LNCAP (cell line): Measurements from ENCODE around the gene TRPC4.

Experiments
- TF ChIP-seq, protein P1 (sequence below): fragments of 450-650 bp; IDR thresholded peaks from 2 replicates; pipeline ENCODE4 v1.5.1; 2017; ENCODE audit warnings: mild to moderate bottlenecking

TRPC4 gene

DNA sequence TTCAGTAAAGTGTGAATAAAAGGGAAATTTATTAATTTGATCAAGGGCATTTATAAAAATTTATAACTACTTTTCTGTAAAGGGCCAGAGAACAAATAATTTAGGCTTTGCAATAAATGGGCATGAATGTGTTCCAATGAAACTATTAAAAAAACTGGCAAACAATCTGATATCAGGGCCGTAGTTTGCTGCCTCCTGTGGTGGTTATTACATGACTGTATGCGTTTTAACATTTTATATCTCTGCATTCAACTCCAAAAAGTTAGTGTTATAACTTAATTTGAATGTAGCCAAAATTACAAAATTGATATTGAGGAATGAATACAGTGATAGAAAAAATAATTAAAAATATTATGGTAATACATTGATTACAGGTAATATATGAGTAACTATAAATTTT lies 190.5 kb downstream of the TRPC4 start:
- TF ChIP-seq, protein P1, sequence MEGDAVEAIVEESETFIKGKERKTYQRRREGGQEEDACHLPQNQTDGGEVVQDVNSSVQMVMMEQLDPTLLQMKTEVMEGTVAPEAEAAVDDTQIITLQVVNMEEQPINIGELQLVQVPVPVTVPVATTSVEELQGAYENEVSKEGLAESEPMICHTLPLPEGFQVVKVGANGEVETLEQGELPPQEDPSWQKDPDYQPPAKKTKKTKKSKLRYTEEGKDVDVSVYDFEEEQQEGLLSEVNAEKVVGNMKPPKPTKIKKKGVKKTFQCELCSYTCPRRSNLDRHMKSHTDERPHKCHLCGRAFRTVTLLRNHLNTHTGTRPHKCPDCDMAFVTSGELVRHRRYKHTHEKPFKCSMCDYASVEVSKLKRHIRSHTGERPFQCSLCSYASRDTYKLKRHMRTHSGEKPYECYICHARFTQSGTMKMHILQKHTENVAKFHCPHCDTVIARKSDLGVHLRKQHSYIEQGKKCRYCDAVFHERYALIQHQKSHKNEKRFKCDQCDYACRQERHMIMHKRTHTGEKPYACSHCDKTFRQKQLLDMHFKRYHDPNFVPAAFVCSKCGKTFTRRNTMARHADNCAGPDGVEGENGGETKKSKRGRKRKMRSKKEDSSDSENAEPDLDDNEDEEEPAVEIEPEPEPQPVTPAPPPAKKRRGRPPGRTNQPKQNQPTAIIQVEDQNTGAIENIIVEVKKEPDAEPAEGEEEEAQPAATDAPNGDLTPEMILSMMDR: no peak

DNA sequence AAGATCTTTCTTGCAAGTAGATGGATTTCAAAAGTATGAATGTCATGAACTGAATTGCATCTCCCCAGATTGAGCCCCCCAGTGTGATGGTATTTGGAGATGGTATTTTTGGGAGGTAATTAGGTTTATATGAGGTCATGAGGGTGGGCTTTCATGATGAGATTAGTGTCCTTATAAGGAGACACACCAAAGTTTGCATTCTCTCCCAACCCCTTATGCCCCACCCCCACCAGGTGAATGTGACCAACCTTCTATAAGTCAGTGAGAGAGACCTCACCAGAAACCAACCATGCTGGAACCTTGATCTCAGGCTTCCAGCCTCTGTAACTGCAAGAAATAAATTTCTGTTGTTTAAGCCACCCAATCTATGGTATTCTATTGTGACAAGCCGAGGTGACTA lies 199.7 kb downstream of the TRPC4 start:
- TF ChIP-seq, protein P1: no peak

DNA sequence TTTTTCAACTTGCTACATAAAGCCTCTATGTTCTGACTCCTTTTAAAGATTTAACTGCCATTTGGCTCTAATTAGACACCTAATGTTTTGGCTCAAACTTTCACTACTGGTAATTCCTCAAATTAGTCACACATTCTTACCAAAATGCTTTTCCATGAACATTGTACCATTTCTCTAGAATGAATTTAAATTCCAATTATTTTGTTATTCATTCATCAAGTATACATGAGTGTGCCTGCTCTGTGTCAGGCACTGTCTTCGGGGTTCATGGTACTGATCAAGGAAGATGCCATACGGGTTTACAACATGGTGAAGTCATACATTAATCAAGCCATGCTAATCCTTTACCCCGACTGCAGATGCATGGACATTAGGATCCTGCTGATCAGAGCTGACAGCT lies 201.9 kb downstream of the TRPC4 start:
- TF ChIP-seq, protein P1: no peak

DNA sequence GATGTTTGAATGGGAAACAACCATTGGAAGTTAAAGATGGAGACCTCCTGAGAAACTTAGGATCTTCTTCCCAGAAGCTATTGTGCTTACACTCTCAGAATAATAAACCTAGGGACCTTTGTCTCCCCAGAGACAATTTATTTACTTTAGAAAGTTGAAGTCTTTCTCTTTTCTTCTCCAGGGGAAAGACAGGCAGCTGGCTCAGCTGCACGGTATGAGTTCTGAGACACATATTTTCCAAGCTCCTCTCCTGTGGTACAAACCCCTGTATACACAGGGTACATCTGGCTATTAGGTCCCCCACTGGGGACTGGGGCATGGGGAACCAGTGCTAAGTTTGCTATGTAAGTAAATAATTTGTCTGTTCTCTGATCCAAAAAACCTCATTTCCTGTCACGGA lies 203.5 kb downstream of the TRPC4 start:
- TF ChIP-seq, protein P1: no peak

DNA sequence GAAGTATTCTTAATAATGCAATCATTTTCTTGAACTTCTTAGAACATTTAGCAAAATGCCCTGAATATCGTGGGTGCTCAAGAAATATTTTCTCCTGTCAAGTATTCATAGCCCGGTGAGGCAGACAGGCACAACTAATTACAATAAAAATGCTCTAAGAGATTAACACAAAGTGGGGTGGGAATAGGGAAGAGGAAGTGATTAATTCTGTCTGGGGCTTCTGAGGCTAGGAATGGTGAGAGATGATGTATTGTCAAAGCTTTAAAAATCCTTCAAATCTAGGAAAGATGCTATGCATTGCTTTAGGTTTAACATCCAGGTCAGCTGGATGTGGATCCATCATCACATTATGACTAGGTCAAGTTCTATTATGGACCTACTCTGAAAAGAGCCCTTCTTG lies 204.2 kb downstream of the TRPC4 start:
- TF ChIP-seq, protein P1: no peak

DNA sequence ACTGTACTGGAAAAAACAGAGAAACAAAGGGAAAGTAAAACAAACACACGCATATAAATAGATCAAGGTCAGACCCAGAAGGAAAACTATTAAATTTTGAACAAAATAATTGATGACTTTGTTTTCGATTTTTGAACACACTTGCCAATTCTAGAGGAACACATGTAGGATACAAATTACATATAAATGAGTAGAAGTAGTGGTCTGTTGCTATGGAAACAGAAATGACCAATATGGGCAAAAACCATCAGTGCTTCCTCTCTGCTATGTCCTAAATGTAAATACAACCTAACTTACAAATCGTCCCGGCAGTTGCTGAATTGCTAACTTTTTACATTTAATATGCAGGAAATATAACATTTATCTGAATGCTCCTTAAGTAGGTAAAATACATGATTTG lies 205.8 kb downstream of the TRPC4 start:
- TF ChIP-seq, protein P1: no peak

DNA sequence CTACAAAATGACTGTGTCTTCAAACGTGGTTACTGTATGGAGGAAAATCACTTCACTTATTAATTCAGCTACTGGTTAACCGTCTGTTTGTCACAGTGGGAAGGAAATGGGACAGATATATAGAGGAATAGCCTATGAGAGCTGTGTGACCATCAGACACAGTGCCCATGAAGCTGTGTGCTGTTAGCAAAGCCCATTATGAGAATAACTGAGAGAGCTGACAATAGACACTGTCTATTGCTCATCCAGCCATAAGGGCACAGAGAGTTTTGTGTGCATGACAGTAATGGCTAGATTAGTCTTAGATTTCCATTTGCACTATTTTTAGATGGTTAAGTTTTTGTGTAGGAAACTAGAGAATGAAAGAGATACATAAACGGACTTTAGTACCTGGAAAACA lies 206.9 kb downstream of the TRPC4 start:
- TF ChIP-seq, protein P1: no peak

DNA sequence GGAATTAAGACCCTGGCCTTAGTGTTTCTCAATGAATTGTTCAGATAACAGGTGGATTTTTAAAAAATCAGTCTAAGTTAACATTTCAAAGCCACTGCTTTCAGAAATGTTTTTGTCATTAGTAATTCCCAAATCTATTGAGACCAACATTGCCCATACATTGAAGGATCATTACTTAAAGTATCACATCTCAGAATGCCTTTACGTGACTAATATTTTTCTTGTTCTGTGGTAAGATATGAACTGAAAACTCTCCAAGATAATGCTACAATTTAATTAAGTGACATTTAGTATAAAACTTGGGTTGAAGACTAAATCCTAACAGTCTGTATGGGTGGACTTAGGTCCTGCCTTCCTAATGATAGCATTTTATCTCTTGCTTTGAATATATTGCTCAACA lies 211.6 kb downstream of the TRPC4 start:
- TF ChIP-seq, protein P1: no peak
